Left renal pelvis (tissue), 4 donors: ENCODE data around the gene MAPK10. TPM values are rescaled to one million over a fixed set of nuclear protein-coding genes. Genes with fewer than 3 reads are reported as not detected.
"Not testable (repeated sequence)": the region's sequence is repeated elsewhere in the genome, so short reads cannot be mapped to it uniquely, and the experiment has no call there.

Source experiments
- DNase-seq, 4 donors: peaks; one replicate each; pipeline ENCODE4 v3.0.0-alpha.2; 2013; ENCODE audit warnings: low read depth in 4 of 4, low spot score in 3 of 4
- polyA plus RNA-seq, 4 donors: library from polyadenylated mRNA; unstranded; fragments of 120-200 nt; gene quantifications; one replicate each; pipeline ENCODE4 v1.2.1, GENCODE V29; 2013; ENCODE audit not compliant: insufficient read length in 4 of 4

MAPK10 gene
- polyA plus RNA-seq, 4 donors = 49.3 to 71.6 (median 60.0) TPM

- DNase-seq = no peak
These were observed 15.7 kb downstream of the MAPK10 start for GRCh38 chr4:86344127-86344526.

- no peak for DNase-seq
These were observed 20.9 kb downstream of the MAPK10 start for GRCh38 chr4:86338989-86339388.

GRCh38 chr4:86338521-86338920 is 21.3 kb downstream of the MAPK10 start:
- no peak for DNase-seq

- DNase-seq = no peak
These were observed 25.7 kb downstream of the MAPK10 start for GRCh38 chr4:86334020-86334750.

- no peak for DNase-seq
These were observed 26.6 kb downstream of the MAPK10 start for GRCh38 chr4:86333236-86333635.

GRCh38 chr4:86330961-86331742 is 28.7 kb downstream of the MAPK10 start:
- DNase-seq = no peak

GRCh38 chr4:86330411-86330810 is 29.4 kb downstream of the MAPK10 start:
- not testable (repeated sequence) for DNase-seq

- no peak for DNase-seq
These were observed 30.4 kb downstream of the MAPK10 start for GRCh38 chr4:86329431-86329830.

GRCh38 chr4:86326400-86326799 is 33.5 kb downstream of the MAPK10 start:
- DNase-seq = no peak

GRCh38 chr4:86319390-86319789 is 40.5 kb downstream of the MAPK10 start:
- no peak for DNase-seq

GRCh38 chr4:86315579-86315978 is 44.3 kb downstream of the MAPK10 start:
- DNase-seq = no peak

GRCh38 chr4:86313656-86314055 is 46.2 kb downstream of the MAPK10 start:
- no peak for DNase-seq

GRCh38 chr4:86307432-86307831 is 52.4 kb downstream of the MAPK10 start:
- no peak for DNase-seq

- DNase-seq = no peak
These were observed 53.0 kb downstream of the MAPK10 start for GRCh38 chr4:86306816-86307215.

- no peak for DNase-seq
These were observed 57.0 kb downstream of the MAPK10 start for GRCh38 chr4:86302830-86303229.

GRCh38 chr4:86302251-86302650 is 57.6 kb downstream of the MAPK10 start:
- DNase-seq = peak; percentile 75 to 91 (median 80)

- no peak for DNase-seq
These were observed 59.3 kb downstream of the MAPK10 start for GRCh38 chr4:86300516-86300915.

- no peak for DNase-seq
These were observed 63.0 kb downstream of the MAPK10 start for GRCh38 chr4:86296865-86297264.

- DNase-seq = no peak
These were observed 65.0 kb downstream of the MAPK10 start for GRCh38 chr4:86294883-86295282.

GRCh38 chr4:86291180-86291579 is 68.7 kb downstream of the MAPK10 start:
- DNase-seq = no peak

GRCh38 chr4:86286726-86287125 is 73.1 kb downstream of the MAPK10 start:
- no peak for DNase-seq

- DNase-seq = no peak
These were observed 76.5 kb downstream of the MAPK10 start for GRCh38 chr4:86283371-86283770.
